HG02870 (cell line): ENCODE results near the gene ARID5A.
"Not testable (repeated sequence)": the region's sequence is repeated elsewhere in the genome, so short reads cannot be mapped to it uniquely, and the experiment has no call there.

Experiments
- ATAC-seq: cut with Tn5 transposase; IDR thresholded peaks from one replicate; pipeline ENCODE4 v1.9.1; 2021; ENCODE audit warnings: mild to moderate bottlenecking, moderate library complexity; ENCODE audit not compliant: unreplicated experiment

The ARID5A gene

DNA sequence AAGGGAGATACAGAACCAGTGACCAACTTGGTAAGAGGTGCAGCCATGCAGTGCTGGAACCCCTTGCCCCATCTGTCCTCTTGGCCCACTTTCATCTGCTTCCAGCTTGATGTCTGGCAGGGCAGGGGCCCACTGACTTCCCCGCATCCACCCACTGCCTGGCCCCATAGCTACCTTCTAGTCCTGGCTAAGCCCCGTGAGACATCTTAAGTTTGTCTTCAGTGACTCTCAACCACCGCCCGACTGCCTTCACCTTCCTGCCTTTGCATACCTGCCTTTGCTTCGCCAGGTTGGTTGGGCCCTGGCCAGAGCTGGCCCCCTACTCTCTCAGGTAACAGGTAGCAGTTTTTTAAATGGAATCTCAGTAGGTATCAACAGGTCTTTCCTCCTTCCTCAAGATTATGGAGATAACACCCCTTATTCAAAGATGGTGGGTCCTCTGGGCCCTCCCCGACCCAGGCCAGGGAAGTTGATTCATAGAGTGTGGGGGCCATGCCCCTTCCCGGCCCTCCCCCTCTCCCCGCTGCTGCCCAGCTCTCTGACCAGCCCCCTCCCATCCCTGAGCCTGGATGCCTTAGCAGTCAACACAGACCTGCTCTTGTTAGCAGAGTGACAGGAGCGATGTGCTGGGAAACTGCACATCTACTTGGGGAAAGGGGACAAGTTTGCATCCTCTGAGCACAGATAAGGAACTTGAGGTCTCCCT, 2.8 kb downstream of the ARID5A start:
- no peak for ATAC-seq

DNA sequence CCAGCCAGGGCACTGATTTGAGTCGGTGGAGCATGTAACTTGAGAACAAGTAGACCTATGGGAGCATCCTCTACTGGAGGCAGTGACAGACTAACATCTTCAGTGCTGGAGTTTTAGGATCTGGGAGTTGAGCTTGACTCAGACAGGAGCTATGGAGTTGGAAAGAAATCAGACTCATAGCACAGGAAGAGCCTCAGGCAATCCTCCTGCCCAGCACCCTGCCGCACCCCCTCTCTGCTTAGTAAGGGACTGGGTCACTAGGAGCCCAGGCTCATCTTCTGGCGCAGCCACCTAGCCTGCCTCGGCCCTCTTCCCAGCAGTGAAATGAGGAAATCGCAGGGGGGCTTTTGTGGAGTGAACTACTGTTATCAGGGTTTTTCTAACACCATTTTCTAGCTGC, 3.6 kb downstream of the ARID5A start:
- no peak for ATAC-seq

DNA sequence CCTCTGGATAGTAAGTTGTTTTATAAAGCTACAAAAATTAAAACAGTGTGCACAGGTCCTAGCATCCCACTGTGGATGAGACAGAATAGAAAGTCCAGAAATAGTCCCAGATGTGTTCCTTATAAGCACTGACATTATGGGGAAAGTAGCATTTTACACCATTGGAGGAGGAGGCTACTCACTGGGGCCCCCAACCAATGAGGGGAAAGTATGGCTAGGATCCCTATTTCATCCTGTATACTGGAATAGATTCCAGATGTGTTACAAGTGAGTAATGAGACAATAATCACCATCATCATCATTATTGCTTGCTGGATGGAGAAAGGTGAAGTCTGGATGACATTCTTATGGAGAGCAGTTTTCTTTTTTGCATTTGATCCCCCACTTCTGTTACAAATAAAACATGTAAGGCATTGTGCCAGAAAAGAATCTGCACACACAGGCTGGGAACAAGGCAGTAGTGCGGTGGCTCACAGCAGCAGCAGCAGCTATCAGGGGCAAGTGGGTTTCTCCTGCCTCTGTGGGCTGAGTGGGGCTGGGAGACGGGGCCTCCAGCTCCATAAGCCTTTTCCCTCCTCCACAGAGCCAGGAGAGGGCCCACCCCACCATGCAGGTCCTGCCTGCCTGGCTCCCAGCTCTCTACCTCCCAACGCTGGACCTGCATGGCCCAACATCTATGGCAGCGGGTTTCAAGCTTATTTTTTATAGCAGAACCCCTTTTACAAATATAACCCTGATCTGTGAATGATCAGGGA, 5.0 kb downstream of the ARID5A start:
- ATAC-seq, result no peak

DNA sequence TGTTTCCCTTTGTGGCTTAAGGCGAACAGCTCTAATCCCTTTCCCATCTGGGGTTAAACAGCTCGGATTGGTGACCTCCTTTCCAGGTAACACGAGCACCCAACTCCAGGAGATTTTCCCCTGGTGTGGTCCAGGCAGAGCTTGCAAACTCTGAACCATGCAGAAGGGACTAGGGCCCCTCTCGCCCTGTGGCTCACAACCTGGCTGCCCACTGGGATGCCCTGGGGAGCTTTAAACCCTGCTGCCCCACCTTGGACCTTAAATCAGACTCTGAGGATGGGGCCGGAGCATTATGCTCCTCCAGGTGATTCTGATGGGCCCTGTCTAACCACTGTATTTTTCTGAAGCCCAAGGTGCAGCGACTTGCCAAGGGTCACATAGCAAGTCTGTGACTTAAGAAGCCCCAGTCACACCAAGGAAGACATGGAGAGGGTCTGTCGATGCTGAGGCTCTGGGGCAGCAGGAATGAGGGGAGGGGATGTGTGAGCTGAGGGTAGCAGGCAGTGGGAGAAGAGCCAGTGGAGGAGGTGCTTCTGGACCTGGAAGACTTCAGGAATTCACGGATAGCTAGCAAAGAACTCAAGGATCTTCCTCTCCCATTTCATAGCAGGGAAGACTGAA, 5.9 kb downstream of the ARID5A start:
- no peak for ATAC-seq

DNA sequence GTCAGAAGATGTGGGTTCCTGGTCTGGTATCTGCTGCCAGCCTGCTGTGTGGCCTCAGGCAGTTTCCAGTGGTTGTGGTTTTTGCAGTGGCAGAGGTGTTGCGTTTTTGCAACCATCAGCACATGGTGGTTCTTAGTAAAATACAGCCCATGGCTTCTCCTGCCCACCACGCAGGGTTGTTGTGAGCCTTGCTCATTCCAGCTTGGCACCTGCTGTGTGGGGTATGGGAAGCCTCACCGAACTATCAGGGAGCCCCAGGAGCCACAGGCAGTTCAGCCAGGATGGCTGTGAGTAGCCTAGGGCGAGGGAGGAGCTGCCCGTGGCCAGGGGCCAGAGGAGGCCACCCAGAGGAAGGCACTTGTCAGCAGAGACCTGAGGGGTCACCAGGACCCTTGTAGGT, 9.8 kb downstream of the ARID5A start:
- ATAC-seq, result no peak

DNA sequence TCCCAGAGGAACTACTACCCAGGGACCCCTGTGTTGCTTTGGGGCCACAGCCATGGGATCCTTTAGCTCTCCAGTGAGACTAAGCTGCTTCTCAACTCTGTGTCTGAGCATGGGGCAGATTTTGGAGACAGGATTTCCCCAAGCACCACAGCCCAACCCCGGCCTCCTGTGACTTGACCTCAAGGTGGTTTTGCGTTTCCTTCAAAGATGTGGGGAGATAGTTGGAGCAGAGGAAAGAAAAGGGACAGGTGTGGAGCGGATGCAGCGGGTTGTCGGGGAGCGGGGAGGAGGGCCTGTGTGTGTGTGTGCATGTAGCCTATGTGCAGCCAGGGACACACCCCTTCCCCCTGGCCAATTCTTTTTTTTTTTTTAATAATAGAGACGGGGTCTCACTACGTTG, 10.2 kb downstream of the ARID5A start:
- no peak for ATAC-seq

DNA sequence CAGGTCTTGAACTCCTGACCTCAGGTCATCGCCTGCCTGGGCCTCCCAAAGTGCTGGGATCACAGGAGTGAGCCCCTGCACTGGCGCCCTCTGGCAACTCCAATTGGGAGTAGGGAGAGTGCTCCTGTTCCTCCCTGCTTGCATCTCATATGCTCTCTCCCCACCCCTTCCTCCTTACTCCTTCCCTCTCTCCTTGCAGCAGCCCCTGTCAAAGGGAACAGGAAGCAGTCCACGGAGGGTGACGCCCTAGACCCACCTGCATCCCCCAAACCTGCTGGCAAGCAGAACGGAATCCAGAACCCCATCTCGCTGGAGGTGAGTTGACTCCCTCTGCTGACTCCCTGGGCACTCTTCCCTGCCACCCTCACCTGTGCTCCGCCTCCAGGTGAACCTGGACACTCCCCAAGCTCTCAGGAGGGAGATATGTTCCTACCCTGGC, 10.7 kb downstream of the ARID5A start:
- ATAC-seq, result no peak

DNA sequence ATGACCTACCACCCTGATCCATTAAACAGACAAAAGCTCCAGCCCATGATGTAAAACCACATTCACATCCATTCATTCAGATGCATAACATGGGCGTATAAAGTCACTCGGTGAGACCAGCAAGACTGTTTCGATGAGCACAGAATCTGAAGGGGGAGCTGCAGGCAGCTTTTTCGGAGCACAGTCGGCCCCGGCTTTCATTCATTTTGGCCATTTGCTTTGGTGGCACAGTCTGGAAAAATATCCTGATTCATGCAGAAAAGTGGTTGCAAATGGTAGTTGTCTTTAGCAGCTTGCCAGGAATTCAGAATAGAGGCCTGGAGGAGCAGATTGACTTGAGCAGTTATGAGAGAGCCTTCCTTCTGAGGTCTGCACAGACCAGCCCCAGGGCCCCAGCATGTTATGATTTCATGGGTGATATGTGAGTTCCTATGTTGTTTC, 11.2 kb downstream of the ARID5A start:
- ATAC-seq, result no peak

DNA sequence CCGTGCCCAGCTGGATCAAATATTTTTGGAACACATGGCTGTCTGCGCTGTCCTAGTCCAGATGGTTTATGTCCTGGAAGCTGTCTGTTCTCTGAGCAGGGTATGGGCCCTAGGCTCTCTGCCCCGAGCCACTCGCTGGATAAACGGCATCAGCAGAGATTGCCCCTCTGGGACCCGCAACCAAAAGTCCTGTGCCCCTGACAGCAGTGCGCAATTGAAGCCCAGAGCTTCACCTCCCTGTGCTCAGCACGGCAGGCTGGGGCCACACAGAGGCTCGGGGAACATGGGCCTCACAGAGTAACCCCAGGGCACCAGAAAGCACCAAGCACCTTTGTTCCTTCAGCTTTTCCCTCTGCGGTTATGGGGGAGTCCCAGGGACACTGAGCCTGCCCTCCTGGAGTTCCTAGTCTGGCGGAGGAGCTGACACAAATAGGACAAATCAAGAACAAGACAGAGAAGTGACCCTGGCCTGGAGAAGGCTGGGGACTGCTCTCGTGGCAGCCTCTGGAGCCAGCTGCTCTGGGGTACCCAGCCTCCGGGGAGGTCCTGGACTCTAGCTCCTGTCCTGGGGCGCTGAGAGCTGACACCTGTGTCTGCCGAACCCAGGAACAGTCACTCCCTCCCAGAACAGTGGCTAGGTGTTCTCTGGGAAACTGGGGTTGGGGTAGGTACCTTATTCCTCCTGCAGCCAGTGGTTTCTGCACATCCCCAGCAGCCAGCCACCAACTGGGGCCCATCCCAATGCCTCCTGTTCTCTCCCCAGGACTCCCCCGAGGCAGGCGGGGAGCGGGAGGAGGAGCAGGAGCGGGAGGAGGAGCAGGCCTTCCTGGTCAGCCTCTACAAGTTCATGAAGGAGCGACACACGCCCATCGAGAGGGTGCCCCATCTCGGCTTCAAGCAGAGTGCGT, 12.3 kb downstream of the ARID5A start:
- no peak for ATAC-seq

DNA sequence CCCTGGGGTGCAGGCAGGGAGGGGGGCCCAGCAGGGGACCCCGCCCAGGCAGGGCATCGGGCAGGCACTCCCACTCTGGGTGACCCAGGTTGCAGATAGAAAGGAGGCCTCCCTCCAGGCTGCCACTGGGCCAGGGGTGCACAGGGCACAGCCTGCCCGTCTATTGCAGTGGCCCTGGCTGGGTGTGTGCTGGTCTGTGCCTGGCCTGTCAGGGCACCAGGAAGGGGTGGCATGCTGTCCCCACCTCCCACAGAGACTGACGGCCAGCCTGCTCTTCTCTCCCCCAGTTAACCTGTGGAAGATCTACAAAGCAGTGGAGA, 12.9 kb downstream of the ARID5A start:
- no peak for ATAC-seq

DNA sequence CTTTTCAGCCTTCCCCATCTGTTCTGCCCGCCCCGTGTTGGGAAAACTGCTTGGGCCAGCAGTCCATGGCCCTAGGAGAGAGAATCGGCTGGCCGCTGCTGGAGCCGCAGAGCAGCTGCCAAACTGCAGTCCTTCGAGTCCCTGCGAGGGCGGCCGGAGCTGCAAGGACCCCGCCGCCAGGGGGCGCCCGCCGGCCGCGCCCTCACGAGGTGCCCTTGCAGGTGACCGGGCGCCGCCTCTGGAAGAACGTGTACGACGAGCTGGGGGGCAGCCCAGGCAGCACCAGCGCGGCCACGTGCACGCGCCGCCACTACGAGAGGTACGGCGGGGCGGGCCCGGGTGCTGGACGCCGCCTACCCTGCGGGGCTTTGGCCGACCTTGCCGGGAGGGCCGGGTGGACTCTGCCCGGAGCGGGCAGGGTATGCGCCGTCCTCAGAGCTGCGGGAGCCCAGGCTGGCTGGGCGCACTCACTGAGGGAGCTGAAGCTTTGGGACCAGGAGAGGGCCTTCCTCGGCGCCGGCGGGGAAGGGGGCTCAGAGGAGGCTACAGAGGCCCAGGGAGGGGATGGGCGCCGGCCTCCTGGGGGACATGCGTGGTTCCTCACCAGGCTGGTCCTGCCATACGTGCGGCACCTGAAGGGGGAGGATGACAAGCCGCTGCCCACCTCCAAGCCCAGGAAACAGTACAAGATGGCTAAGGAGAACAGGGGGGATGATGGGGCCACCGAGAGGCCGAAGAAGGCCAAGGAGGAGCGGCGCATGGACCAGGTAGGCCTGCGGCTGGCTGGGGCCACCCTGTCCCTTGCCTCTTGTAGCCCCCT, 13.6 kb downstream of the ARID5A start:
- no peak for ATAC-seq

DNA sequence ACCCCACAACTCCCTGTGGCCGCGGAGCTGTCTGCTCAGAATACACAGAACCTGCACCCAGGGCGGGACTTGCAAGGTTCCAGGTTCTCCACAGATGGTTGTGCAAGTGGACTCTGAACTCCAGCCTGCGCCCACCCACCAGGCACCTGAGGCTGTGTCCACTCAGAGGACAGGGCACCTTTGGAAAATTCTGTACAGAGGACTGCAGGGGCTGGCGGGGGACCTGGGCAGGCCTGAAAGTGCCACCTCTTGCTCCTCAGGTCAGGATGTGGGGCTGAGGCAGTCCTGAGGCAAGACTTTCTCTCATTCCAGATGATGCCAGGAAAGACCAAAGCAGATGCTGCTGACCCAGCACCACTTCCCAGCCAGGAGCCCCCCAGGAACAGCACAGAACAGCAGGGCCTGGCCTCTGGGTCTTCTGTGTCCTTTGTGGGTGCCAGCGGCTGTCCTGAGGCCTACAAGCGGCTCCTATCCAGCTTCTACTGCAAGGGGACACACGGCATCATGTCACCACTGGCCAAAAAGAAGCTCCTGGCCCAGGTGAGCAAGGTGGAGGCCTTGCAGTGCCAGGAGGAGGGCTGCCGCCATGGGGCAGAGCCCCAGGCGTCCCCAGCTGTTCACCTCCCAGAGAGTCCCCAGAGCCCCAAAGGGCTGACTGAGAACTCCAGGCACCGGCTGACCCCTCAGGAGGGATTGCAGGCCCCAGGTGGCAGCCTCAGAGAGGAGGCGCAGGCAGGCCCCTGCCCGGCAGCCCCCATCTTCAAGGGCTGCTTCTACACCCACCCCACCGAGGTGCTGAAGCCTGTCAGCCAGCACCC, 14.4 kb downstream of the ARID5A start:
- no peak for ATAC-seq

DNA sequence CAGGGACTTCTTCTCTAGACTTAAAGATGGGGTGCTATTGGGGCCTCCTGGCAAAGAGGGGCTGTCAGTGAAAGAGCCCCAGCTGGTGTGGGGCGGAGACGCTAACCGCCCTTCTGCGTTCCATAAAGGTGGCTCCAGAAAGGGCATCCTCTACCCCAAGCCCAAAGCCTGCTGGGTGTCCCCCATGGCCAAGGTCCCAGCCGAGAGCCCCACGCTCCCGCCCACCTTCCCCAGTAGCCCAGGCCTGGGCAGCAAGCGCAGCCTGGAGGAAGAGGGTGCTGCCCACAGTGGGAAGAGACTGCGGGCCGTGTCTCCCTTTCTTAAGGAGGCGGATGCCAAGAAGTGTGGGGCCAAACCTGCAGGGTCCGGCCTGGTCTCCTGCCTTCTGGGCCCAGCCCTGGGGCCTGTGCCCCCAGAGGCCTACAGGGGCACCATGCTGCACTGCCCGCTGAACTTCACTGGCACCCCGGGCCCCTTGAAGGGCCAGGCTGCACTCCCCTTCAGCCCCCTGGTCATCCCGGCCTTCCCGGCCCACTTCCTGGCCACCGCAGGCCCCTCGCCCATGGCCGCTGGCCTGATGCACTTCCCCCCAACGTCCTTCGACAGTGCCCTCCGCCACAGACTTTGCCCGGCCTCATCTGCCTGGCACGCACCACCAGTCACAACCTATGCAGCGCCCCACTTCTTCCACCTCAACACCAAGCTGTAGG, 15.2 kb downstream of the ARID5A start:
- no peak for ATAC-seq

DNA sequence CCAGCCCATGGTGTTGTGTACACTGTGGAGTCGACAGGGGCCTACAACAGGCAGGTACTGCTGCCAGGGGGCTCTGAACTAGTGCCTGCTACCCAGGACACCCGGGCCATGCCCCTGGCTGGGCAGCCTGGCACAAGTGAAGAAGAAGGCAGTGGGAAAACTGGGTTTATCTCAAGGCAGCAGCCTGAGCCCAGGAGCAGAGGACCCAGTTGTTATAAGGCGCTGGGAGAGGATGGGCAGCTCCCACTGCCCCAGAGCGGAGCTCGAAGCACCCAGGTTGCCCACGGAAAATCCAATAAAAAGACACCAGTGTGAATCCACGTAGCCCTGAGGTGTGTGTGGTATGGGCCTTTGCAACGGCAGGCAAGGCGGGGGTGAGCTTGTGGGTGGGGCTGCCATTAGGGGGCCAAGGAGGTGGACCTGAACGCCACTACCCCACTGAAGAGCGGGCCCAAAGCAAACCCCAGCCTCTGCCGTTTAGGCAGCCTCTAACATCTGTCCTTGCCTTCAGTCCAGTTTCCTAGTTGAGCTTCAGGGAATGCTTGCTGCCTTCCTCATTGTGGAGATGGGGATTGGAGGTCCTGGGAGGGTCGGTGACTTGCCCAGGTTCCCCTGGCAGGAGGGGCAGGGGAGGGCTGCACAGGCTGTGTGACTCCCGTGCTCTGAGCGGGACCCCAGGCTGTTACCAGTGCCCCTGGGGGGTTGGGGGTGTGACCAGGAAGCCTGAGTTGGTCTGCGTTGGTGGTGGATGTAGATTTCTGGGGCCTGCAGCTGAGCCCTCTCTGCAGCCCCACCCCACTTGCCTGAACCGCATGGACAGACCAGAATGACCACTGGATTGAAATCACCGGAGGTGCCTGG, 16.0 kb downstream of the ARID5A start:
- no peak for ATAC-seq

DNA sequence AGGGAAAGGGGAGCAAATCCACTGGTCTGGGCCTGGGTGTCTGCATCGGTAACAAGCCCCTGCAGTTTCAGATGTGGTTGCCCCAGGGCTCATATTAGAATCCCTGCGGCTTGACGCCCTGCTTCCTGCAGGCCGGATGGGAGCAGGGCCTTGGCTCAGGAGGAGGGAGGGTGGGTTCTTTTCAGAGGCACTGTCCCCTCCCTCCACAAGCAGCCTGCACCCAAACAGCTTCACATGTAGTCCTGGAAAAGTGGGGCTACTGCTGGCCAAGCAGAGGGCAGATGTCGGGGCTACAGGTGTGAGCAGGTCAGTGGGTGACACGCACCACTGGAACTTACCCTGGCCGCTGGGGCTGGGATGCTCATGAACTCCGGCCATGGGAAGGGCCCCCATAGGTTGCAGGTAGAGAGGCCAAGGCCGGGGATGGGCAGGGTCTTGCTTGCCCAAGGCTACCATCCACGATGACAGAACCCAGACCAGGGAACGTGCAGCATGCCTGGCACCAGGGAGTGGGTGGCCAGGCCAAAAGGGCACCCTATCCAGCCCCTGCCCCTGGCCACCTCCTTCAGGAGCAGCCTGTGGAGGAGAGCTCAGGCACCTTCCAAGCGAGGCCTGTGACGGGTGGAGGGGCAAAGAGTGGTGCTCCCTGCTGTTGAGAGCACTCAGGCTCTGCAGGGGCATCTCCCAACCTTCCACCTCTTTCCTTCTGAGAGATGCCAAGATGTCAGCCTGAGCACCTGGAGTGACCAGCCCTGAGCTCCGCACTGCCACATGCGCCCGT, 16.8 kb downstream of the ARID5A start:
- no peak for ATAC-seq

DNA sequence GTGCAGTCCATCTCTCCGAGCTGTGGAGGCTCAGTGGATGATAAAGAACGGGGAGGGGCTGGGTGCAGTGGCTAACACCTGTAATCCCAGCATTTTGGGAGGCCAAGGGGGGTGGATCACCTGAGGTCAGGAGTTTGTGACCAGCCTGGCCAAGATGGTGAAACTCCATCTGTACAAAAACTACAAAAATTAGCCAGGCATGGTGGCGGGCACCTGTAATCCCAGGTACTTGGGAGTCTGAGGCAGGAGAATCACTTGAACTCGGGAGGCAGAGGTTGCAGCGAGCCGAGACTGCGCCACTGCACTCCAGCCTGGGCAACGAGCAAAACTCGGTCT, 17.4 kb downstream of the ARID5A start:
- not testable (repeated sequence) for ATAC-seq
